SH-SY5Y (cell line): ENCODE results near the gene GMDS.

Experiments used
- GATA2 ChIP-seq: IDR thresholded peaks from 2 replicates; pipeline ENCODE4 v1.6.1; 2011; ENCODE audit warnings: mild to moderate bottlenecking, low read depth, low read length
- GATA3 ChIP-seq: IDR thresholded peaks from 2 replicates; pipeline ENCODE4 v1.6.1; 2011; ENCODE audit warnings: low read depth, mild to moderate bottlenecking, low read length, moderate library complexity

GMDS gene

GRCh38 chr6:1729133-1729749 is 516.2 kb downstream of the GMDS start:
- no peak for TF ChIP-seq GATA3
- TF ChIP-seq GATA2: no peak

- TF ChIP-seq GATA2 (no peak), GATA3 (no peak)
Measured at GRCh38 chr6:1726341-1726768, 519.0 kb downstream of the GMDS start.

GRCh38 chr6:1724616-1725015 is 520.8 kb downstream of the GMDS start:
- TF ChIP-seq GATA2: no peak
- no peak for TF ChIP-seq GATA3

- TF ChIP-seq GATA2 (no peak), GATA3 (no peak)
Measured at GRCh38 chr6:1724124-1724523, 521.3 kb downstream of the GMDS start.

- TF ChIP-seq GATA2 (no peak), GATA3 (no peak)
Measured at GRCh38 chr6:1722801-1723200, 522.6 kb downstream of the GMDS start.

- TF ChIP-seq GATA2 (peak; percentile 64), GATA3 (0 out of 2 replicates have a peak, but pooled peaks have one; percentile 50)
Measured at GRCh38 chr6:1720620-1721322, 524.6 kb downstream of the GMDS start.

GRCh38 chr6:1719922-1720321 is 525.5 kb downstream of the GMDS start:
- no peak for TF ChIP-seq GATA3
- no peak for TF ChIP-seq GATA2

- TF ChIP-seq GATA2 (no peak), GATA3 (no peak)
Measured at GRCh38 chr6:1716868-1717267, 528.5 kb downstream of the GMDS start.

- no peak for TF ChIP-seq GATA2
Measured at GRCh38 chr6:1716396-1716795, 529.0 kb downstream of the GMDS start.

- no peak for TF ChIP-seq GATA2
- no peak for TF ChIP-seq GATA3
Measured at GRCh38 chr6:1715336-1715735, 530.1 kb downstream of the GMDS start.

- TF ChIP-seq GATA3: no peak
- no peak for TF ChIP-seq GATA2
Measured at GRCh38 chr6:1714654-1715053, 530.8 kb downstream of the GMDS start.

- TF ChIP-seq GATA2: no peak
- no peak for TF ChIP-seq GATA3
Measured at GRCh38 chr6:1713016-1713600, 532.3 kb downstream of the GMDS start.

GRCh38 chr6:1712451-1712850 is 533.0 kb downstream of the GMDS start:
- TF ChIP-seq GATA2 (no peak), GATA3 (no peak)

GRCh38 chr6:1711136-1711535 is 534.3 kb downstream of the GMDS start:
- TF ChIP-seq GATA2: no peak
- no peak for TF ChIP-seq GATA3

- TF ChIP-seq GATA3 (no peak), GATA2 (no peak)
Measured at GRCh38 chr6:1709234-1709641, 536.2 kb downstream of the GMDS start.
